Mucosa of stomach (tissue), 1 donor: ENCODE results near the gene METTL22.

Experiments
- H3K27me3 ChIP-seq: one replicate; pipeline ENCODE4 v1.7.0; 2013; ENCODE audit warnings: mild to moderate bottlenecking, low read length; ENCODE audit not compliant: control insufficient read depth, insufficient read depth
- H3K36me3 ChIP-seq: one replicate; pipeline ENCODE4 v1.7.0; 2013; ENCODE audit warnings: low read length; ENCODE audit not compliant: control insufficient read depth, insufficient read depth
- H3K4me1 ChIP-seq: one replicate; pipeline ENCODE4 v1.7.0; 2013; ENCODE audit warnings: mild to moderate bottlenecking, low read length; ENCODE audit not compliant: control insufficient read depth, insufficient read depth
- H3K4me3 ChIP-seq: one replicate; pipeline ENCODE4 v1.7.0; 2013; ENCODE audit warnings: low read length
- H3K9ac ChIP-seq: one replicate; pipeline ENCODE4 v1.7.0; 2013; ENCODE audit warnings: mild to moderate bottlenecking, low read length, moderate library complexity
- H3K9me3 ChIP-seq: one replicate; pipeline ENCODE4 v1.7.0; 2013; ENCODE audit warnings: mild to moderate bottlenecking, low read length, moderate library complexity; ENCODE audit not compliant: control insufficient read depth
- donor health status: Pancreatic carcinoma.

METTL22 gene

GRCh38 chr16:8694795-8695728 lies 73.6 kb downstream of the METTL22 start:
- no peak overlapping the region for H3K4me3 ChIP-seq

GRCh38 chr16:8696880-8697279 lies 75.4 kb downstream of the METTL22 start:
- no peaks in the 10 kb centered on the region for H3K27me3 ChIP-seq
- no peaks in the 10 kb centered on the region for H3K4me1 ChIP-seq
- no peaks in the 10 kb centered on the region for H3K36me3 ChIP-seq
- H3K4me3 ChIP-seq: no peak overlapping the region
- no peak overlapping the region for H3K9ac ChIP-seq
- no peaks in the 10 kb centered on the region for H3K9me3 ChIP-seq

More at GRCh38 chr16:8694795-8695728, 73.6 kb downstream of the METTL22 start:
- H3K9me3 ChIP-seq: no peaks in the 10 kb centered on the region
- no peaks in the 10 kb centered on the region for H3K27me3 ChIP-seq
- H3K36me3 ChIP-seq: no peaks in the 10 kb centered on the region
- H3K4me1 ChIP-seq: no peaks in the 10 kb centered on the region
- no peak overlapping the region for H3K9ac ChIP-seq

DNA sequence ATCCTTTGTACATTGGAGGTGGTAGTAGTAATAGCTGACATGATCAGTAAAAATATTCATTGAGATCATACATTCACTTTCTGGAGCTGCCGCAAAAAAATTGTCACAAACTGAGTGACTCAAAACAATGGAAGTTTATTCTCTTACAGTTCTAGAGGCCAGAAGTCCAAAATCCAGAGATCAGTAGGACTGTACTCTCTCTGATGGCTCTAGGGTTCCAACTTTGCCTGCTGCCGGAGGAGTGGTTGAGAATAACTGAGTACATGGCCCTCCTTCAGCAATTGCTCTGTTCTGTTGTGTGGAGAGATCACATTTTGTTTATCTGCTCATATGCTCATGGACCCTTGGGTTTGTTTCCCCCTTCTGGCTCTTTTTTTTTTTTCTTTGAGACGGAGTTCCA lies 76.5 kb downstream of the METTL22 start:
- Histone ChIP-seq H3K27me3 (no peaks in the 10 kb centered on the region), H3K9me3 (no peaks in the 10 kb centered on the region), H3K36me3 (no peaks in the 10 kb centered on the region), H3K9ac (no peak overlapping the region), H3K4me3 (no peak overlapping the region), H3K4me1 (no peaks in the 10 kb centered on the region)
